ENCODE measurements around the gene MYO9B. TPM values are rescaled to one million over a fixed set of nuclear protein-coding genes. Genes with fewer than 3 reads are reported as not detected.

Gene MYO9B
- total RNA-seq, 1 donor from 2014 or later = 205 TPM

DNA sequence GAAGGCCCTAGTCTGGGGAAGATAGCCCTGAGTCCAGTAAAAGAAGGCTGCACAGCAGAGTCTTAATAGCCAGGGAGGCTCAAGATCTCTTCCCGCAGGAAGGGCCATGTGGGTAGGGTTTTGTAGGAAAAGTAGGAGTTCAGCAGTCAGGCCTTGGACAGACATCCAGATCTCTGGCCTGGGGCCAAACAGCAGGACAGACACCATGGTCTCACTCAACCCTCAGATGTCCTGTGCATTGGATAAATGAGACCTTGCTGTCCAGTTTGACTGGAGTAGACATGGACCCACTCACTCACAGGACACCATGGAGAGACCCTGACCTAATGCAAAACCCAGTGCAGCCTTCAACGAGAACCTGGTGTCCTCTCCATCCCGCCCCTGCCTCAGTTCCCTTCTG lies 154.3 kb downstream of the MYO9B start:
- no peak for ATAC-seq
- no peaks in the 10 kb centered on the region for H3K9me3 ChIP-seq
- H3K4me3 ChIP-seq = no peak overlapping the region
- peaks cover 62% of the 10 kb centered on the region for H3K36me3 ChIP-seq
- intact Hi-C loops (cut with DNase I) = no loop called here
- no peak for DNase-seq
- TF ChIP-seq, protein P1, sequence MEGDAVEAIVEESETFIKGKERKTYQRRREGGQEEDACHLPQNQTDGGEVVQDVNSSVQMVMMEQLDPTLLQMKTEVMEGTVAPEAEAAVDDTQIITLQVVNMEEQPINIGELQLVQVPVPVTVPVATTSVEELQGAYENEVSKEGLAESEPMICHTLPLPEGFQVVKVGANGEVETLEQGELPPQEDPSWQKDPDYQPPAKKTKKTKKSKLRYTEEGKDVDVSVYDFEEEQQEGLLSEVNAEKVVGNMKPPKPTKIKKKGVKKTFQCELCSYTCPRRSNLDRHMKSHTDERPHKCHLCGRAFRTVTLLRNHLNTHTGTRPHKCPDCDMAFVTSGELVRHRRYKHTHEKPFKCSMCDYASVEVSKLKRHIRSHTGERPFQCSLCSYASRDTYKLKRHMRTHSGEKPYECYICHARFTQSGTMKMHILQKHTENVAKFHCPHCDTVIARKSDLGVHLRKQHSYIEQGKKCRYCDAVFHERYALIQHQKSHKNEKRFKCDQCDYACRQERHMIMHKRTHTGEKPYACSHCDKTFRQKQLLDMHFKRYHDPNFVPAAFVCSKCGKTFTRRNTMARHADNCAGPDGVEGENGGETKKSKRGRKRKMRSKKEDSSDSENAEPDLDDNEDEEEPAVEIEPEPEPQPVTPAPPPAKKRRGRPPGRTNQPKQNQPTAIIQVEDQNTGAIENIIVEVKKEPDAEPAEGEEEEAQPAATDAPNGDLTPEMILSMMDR (IDR thresholded peaks at IDR 0.05) = no peak
- H3K4me1 ChIP-seq = peaks cover 31% of the 10 kb centered on the region
- no peaks in the 10 kb centered on the region for H3K27me3 ChIP-seq (ENCODE audit: low read depth)
- H3K27ac ChIP-seq = no peak overlapping the region

GRCh38 chr19:17232258-17232657 lies 156.7 kb downstream of the MYO9B start:
- intact Hi-C loops (cut with DNase I) = no loop called here
- no peak for DNase-seq

DNA sequence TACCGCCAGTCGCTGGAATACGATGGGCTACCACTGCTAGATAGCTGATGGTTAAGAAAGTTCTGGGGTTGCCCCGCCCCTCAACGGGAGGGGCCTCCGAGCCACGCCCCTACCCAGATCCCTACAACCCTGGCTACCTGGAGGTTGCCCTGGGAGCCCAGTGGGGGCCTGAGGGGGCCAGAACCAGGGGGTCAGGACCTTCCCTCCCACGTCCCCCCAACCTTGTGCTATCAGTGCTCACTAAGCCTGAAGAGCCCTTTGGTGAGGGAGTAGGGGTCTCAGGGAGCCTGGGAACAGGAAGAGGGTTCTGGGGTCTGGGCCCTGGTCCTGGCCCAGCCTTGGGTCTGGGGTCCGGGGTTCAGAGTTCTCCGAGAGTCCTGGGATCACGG lies 159.3 kb downstream of the MYO9B start:
- DNase-seq = peak; percentile 71
- ATAC-seq = peak; percentile 77 to 82

More at GRCh38 chr19:17232258-17232657, 156.7 kb downstream of the MYO9B start:
- H3K27me3 ChIP-seq (ENCODE audit: low read depth) = no peaks in the 10 kb centered on the region
- no peak overlapping the region for H3K4me3 ChIP-seq
- peaks cover 65% of the 10 kb centered on the region for H3K36me3 ChIP-seq
- TF ChIP-seq, protein P1 (IDR thresholded peaks at IDR 0.05) = no peak
- ATAC-seq = no peak
- no peaks in the 10 kb centered on the region for H3K9me3 ChIP-seq
- no peak overlapping the region for H3K27ac ChIP-seq
- peaks cover 34% of the 10 kb centered on the region for H3K4me1 ChIP-seq

DNA sequence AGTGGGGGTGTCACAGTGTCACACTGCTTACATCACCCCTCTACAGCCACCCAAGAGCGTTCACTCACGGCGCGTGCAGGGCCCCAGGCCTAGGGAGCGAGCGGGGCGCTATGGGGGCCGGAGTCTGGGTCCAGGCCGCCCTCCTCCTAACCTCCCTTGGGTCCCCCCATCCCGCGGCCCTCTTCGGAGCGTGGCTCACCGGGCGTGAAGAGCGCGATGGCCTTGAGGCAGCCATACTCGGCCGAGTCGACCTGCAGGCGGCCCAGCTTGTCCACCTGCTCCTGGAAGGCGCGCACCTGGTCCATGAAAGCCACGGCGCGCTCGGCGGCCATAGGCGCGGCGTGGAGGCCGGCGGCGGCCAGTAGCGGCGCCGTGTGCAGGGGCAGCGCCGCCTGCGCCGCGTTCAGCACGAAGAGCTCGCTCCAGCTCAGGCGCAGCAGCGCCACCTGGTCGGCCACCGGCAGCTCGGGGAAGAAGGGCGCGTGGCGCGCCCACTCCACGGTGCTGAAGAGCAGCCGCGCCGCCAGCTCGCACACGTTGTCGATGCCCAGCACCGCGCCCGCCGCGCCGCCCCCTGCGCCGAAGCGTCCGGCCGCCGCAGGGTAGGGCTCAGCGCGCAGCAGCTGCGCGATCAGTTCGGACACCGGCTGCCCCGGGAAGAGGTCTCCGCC lies 159.9 kb downstream of the MYO9B start:
- Histone ChIP-seq H3K27me3 (ENCODE audit: low read depth) (no peaks in the 10 kb centered on the region), H3K4me3 (peak overlapping the region; percentile 68), H3K9me3 (no peaks in the 10 kb centered on the region), H3K27ac (peak overlapping the region; percentile 78), H3K36me3 (peaks cover 65% of the 10 kb centered on the region), H3K4me1 (peaks cover 34% of the 10 kb centered on the region)
- intact Hi-C loops (cut with DNase I) = no loop called here
- peak; percentile 88 for DNase-seq
- ATAC-seq = peak; percentile 91 to 94
- TF ChIP-seq, protein P1 (IDR thresholded peaks at IDR 0.05) = peak; percentile 57

More for the DNA sequence above, 159.3 kb downstream of the MYO9B start:
- H3K27me3 ChIP-seq (ENCODE audit: low read depth) = no peaks in the 10 kb centered on the region
- H3K36me3 ChIP-seq = peaks cover 69% of the 10 kb centered on the region
- intact Hi-C loops (cut with DNase I) = no loop called here
- TF ChIP-seq, protein P1 (IDR thresholded peaks at IDR 0.05) = no peak
- peak overlapping the region; percentile 78 for H3K27ac ChIP-seq
- no peaks in the 10 kb centered on the region for H3K9me3 ChIP-seq
- H3K4me3 ChIP-seq = peak overlapping the region; percentile 68
- H3K4me1 ChIP-seq = peaks cover 29% of the 10 kb centered on the region

DNA sequence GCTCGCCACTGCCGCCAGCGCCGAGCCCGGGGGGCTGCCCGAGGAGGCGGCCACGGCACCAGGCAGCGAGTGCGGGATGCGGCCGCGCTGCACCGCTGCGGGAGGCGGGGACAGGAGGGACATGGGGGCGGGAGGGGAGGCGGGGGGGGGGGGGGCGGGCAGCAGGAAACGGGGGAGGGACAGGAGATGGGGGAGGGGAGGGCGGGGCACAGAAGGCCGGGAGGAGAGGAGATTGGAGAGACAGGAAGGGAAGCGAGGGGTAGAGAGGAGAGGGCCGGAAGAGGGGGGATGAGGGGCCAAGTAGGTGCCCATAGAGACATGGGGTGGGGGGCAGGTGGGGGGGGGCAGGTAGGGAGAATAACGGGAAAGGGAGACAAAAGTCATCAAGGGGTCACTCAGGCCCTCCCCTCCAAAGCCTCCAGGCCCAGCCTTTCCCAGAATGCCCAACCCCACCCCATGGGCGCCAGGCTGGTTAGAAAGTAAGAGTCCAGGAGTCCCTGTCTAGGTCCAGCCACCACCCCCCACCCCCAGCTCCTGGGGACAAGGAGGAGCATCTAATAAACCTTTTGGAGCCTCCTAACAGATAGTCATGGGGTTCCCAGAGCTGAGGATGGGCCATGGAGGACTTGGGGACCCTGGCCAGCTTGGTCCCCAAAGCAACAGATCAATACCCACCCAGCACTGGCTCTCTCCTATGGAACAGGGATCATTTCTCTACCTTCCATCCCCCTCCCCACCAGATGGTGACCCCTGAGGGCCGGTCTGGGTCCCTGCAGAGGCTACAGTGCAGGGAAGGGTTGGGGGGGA lies 160.6 kb downstream of the MYO9B start:
- TF ChIP-seq, protein P1 (IDR thresholded peaks at IDR 0.05) = no peak
- H3K4me1 ChIP-seq = peaks cover 39% of the 10 kb centered on the region
- H3K4me3 ChIP-seq = peak overlapping the region; percentile 68
- no peaks in the 10 kb centered on the region for H3K27me3 ChIP-seq (ENCODE audit: low read depth)
- H3K36me3 ChIP-seq = peaks cover 57% of the 10 kb centered on the region
- ATAC-seq (no peak), DNase-seq (no peak)
- intact Hi-C loops (cut with DNase I) = no loop called here
- H3K9me3 ChIP-seq = no peaks in the 10 kb centered on the region
- peak overlapping the region; percentile 78 for H3K27ac ChIP-seq

Data from lower lobe of right lung (tissue), 2 donors.